Peyer's patch (tissue), 4 donors: ENCODE measurements around the gene ST6GAL1.

Source experiments
- POLR2A ChIP-seq, 2 donors: fragments of 450-650 bp; IDR thresholded peaks; one replicate each; pipeline ENCODE4 v1.5.1; 2017; ENCODE audit warnings: antibody characterized with exemption in 2 of 2, mild to moderate bottlenecking in 2 of 2, moderate library complexity in 2 of 2
- TF ChIP-seq, protein P1 (sequence below), 6 experiments: fragments of 450-650 bp in 4 of 6; fragments of 200-600 bp in 2 of 6; sonication (generic) in 1 of 6; IDR thresholded peaks; one replicate each; pipeline ENCODE4 v1.5.1; 2017 to 2019; ENCODE audit warnings: antibody characterized with exemption in 6 of 6, mild to moderate bottlenecking in 3 of 6, moderate library complexity in 1 of 6

GRCh38 chr3:186994000-186994955 is 64.0 kb downstream of the ST6GAL1 start:
- TF ChIP-seq, protein P1, sequence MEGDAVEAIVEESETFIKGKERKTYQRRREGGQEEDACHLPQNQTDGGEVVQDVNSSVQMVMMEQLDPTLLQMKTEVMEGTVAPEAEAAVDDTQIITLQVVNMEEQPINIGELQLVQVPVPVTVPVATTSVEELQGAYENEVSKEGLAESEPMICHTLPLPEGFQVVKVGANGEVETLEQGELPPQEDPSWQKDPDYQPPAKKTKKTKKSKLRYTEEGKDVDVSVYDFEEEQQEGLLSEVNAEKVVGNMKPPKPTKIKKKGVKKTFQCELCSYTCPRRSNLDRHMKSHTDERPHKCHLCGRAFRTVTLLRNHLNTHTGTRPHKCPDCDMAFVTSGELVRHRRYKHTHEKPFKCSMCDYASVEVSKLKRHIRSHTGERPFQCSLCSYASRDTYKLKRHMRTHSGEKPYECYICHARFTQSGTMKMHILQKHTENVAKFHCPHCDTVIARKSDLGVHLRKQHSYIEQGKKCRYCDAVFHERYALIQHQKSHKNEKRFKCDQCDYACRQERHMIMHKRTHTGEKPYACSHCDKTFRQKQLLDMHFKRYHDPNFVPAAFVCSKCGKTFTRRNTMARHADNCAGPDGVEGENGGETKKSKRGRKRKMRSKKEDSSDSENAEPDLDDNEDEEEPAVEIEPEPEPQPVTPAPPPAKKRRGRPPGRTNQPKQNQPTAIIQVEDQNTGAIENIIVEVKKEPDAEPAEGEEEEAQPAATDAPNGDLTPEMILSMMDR (IDR thresholded peaks at IDR 0.05): no peak
- TF ChIP-seq POLR2A (IDR thresholded peaks at IDR 0.05): no peak
